ENCODE measurements around the gene CRADD. TPM values are rescaled to one million over a fixed set of nuclear protein-coding genes. Genes with fewer than 3 reads are reported as not detected.

CRADD gene
- total RNA-seq, 1 donor from 2014 or later = 18.8 TPM

GRCh38 chr12:93676408-93677194 is 574 bp upstream of the CRADD start:
- DNase-seq = no peak
- Mint-ChIP-seq H3K4me1 (ENCODE audit: low read depth, unreplicated experiment) (peaks cover 25% of the 10 kb centered on the region), H3K27ac (ENCODE audit: unreplicated experiment) (peak overlapping the region; percentile 99), H3K4me3 (ENCODE audit: unreplicated experiment) (peak overlapping the region; percentile 92), H3K36me3 (ENCODE audit: unreplicated experiment) (no peaks in the 10 kb centered on the region), H3K27me3 (ENCODE audit: unreplicated experiment) (peaks cover 5% of the 10 kb centered on the region), H3K9me3 (ENCODE audit: unreplicated experiment) (peaks cover 12% of the 10 kb centered on the region)
- TF ChIP-seq, protein P1, sequence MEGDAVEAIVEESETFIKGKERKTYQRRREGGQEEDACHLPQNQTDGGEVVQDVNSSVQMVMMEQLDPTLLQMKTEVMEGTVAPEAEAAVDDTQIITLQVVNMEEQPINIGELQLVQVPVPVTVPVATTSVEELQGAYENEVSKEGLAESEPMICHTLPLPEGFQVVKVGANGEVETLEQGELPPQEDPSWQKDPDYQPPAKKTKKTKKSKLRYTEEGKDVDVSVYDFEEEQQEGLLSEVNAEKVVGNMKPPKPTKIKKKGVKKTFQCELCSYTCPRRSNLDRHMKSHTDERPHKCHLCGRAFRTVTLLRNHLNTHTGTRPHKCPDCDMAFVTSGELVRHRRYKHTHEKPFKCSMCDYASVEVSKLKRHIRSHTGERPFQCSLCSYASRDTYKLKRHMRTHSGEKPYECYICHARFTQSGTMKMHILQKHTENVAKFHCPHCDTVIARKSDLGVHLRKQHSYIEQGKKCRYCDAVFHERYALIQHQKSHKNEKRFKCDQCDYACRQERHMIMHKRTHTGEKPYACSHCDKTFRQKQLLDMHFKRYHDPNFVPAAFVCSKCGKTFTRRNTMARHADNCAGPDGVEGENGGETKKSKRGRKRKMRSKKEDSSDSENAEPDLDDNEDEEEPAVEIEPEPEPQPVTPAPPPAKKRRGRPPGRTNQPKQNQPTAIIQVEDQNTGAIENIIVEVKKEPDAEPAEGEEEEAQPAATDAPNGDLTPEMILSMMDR (IDR thresholded peaks at IDR 0.05; ENCODE audit: partially characterized antibody, unreplicated experiment) = no peak

GRCh38 chr12:93678779-93679178 is 1.6 kb downstream of the CRADD start:
- H3K27me3 Mint-ChIP-seq (ENCODE audit: unreplicated experiment) = peaks cover 5% of the 10 kb centered on the region
- H3K4me3 Mint-ChIP-seq (ENCODE audit: unreplicated experiment) = peak overlapping the region; percentile 92
- no peaks in the 10 kb centered on the region for H3K36me3 Mint-ChIP-seq (ENCODE audit: unreplicated experiment)
- peaks cover 12% of the 10 kb centered on the region for H3K9me3 Mint-ChIP-seq (ENCODE audit: unreplicated experiment)
- peaks cover 33% of the 10 kb centered on the region for H3K4me1 Mint-ChIP-seq (ENCODE audit: low read depth, unreplicated experiment)
- DNase-seq = no peak
- TF ChIP-seq, protein P1 (IDR thresholded peaks at IDR 0.05; ENCODE audit: partially characterized antibody, unreplicated experiment) = no peak
- H3K27ac Mint-ChIP-seq (ENCODE audit: unreplicated experiment) = peak overlapping the region; percentile 99

- TF ChIP-seq, protein P1 (IDR thresholded peaks at IDR 0.05; ENCODE audit: partially characterized antibody, unreplicated experiment) = no peak
- H3K4me3 Mint-ChIP-seq (ENCODE audit: unreplicated experiment) = peak overlapping the region; percentile 18
- H3K9me3 Mint-ChIP-seq (ENCODE audit: unreplicated experiment) = peaks cover 12% of the 10 kb centered on the region
- peak overlapping the region; percentile 24 for H3K27ac Mint-ChIP-seq (ENCODE audit: unreplicated experiment)
- H3K4me1 Mint-ChIP-seq (ENCODE audit: low read depth, unreplicated experiment) = peaks cover 33% of the 10 kb centered on the region
- DNase-seq = no peak
- no peaks in the 10 kb centered on the region for H3K36me3 Mint-ChIP-seq (ENCODE audit: unreplicated experiment)
- peaks cover 7% of the 10 kb centered on the region for H3K27me3 Mint-ChIP-seq (ENCODE audit: unreplicated experiment)
Measured at GRCh38 chr12:93679308-93679925, 2.2 kb downstream of the CRADD start.

- H3K4me3 Mint-ChIP-seq (ENCODE audit: unreplicated experiment) = no peak overlapping the region
- DNase-seq = no peak
- H3K36me3 Mint-ChIP-seq (ENCODE audit: unreplicated experiment) = no peaks in the 10 kb centered on the region
- TF ChIP-seq, protein P1 (IDR thresholded peaks at IDR 0.05; ENCODE audit: partially characterized antibody, unreplicated experiment) = no peak
- peaks cover 33% of the 10 kb centered on the region for H3K4me1 Mint-ChIP-seq (ENCODE audit: low read depth, unreplicated experiment)
- no peak overlapping the region for H3K27ac Mint-ChIP-seq (ENCODE audit: unreplicated experiment)
- peaks cover 9% of the 10 kb centered on the region for H3K27me3 Mint-ChIP-seq (ENCODE audit: unreplicated experiment)
- H3K9me3 Mint-ChIP-seq (ENCODE audit: unreplicated experiment) = peaks cover 12% of the 10 kb centered on the region
Measured at GRCh38 chr12:93680006-93680405, 2.8 kb downstream of the CRADD start.

DNA sequence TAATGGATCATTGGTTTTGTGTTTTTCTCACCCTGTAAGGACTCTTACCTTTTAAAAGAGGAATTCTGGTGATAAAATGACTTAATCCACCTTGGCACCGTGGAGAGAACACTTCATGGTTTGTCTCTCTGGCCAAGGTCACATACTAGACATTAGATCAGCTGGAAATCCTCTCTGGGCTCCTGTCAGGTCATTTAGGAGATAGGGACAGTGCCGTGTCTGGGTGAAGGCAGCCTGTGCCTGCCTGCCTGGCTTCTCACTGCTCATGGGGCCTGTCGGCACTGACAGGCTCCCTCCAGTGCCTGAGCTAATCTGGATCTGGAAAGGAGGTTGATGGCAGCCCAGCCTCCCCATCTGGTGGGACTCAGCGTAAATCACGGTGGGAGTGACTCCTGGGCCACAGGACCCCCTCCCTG is 5.7 kb downstream of the CRADD start:
- no peak for DNase-seq
- Mint-ChIP-seq H3K4me1 (ENCODE audit: low read depth, unreplicated experiment) (peaks cover 29% of the 10 kb centered on the region), H3K27me3 (ENCODE audit: unreplicated experiment) (peaks cover 6% of the 10 kb centered on the region), H3K9me3 (ENCODE audit: unreplicated experiment) (peaks cover 7% of the 10 kb centered on the region), H3K27ac (ENCODE audit: unreplicated experiment) (peak overlapping the region; percentile 30), H3K4me3 (ENCODE audit: unreplicated experiment) (no peak overlapping the region), H3K36me3 (ENCODE audit: unreplicated experiment) (no peaks in the 10 kb centered on the region)
- TF ChIP-seq, protein P1 (IDR thresholded peaks at IDR 0.05; ENCODE audit: partially characterized antibody, unreplicated experiment) = no peak
